Stimulated activated CD4-positive, alpha-beta T cell treated with anti-CD3 and anti-CD28 coated beads, Interleukin-15, amount 100 ng/mL, for 24 hours (primary cell): ENCODE results near the gene MRGPRX2.

Experiments used
- DNase-seq: peaks from one replicate; pipeline ENCODE4 v3.0.0-alpha.2; 2020

Gene MRGPRX2

GRCh38 chr11:19073454-19074415, 13.2 kb upstream of the MRGPRX2 start:
- DNase-seq = no peak

- DNase-seq = no peak
Observed at GRCh38 chr11:19072464-19072863, 11.9 kb upstream of the MRGPRX2 start.

GRCh38 chr11:19071255-19071654, 10.7 kb upstream of the MRGPRX2 start:
- DNase-seq = peak; percentile 75

- DNase-seq = no peak
Observed at GRCh38 chr11:19059833-19060232, 684 bp downstream of the MRGPRX2 start.

- DNase-seq = no peak
Observed at GRCh38 chr11:19055905-19056304, 4.6 kb downstream of the MRGPRX2 start.

- DNase-seq = no peak
Observed at GRCh38 chr11:19055016-19055415, 5.5 kb downstream of the MRGPRX2 start.

- DNase-seq = no peak
Observed at GRCh38 chr11:19053909-19054308, 6.6 kb downstream of the MRGPRX2 start.

GRCh38 chr11:19050281-19050680, 10.2 kb downstream of the MRGPRX2 start:
- no peak for DNase-seq

GRCh38 chr11:19049351-19049750, 11.2 kb downstream of the MRGPRX2 start:
- DNase-seq = no peak

- DNase-seq = no peak
Observed at GRCh38 chr11:19040051-19040450, 20.5 kb downstream of the MRGPRX2 start.

GRCh38 chr11:19039409-19039808, 21.1 kb downstream of the MRGPRX2 start:
- DNase-seq = no peak

- no peak for DNase-seq
Observed at GRCh38 chr11:19032990-19033389, 27.5 kb downstream of the MRGPRX2 start.

- no peak for DNase-seq
Observed at GRCh38 chr11:19027829-19028595, 32.5 kb downstream of the MRGPRX2 start.

GRCh38 chr11:19026862-19027261, 33.7 kb downstream of the MRGPRX2 start:
- DNase-seq = no peak

- DNase-seq = no peak
Observed at GRCh38 chr11:19025481-19026406, 34.8 kb downstream of the MRGPRX2 start.

GRCh38 chr11:19020831-19021230, 39.7 kb downstream of the MRGPRX2 start:
- DNase-seq = no peak

- DNase-seq = no peak
Observed at GRCh38 chr11:19018901-19019300, 41.6 kb downstream of the MRGPRX2 start.

GRCh38 chr11:19013181-19013857, 47.2 kb downstream of the MRGPRX2 start:
- no peak for DNase-seq

GRCh38 chr11:19012636-19013035, 47.9 kb downstream of the MRGPRX2 start:
- DNase-seq = no peak
